A673 (cell line): ENCODE results near the gene ROGDI.

ENCODE experiments used
- CTCF ChIP-seq: fragments of 300-800, 200-600 bp; sonication (generic); conservative IDR thresholded peaks from 2 replicates; pipeline ENCODE4 v1.5.1; 2017; ENCODE audit warnings: low read depth, mild to moderate bottlenecking, antibody characterized with exemption, low read length, moderate library complexity, mixed read lengths
- EZH2 ChIP-seq: fragments of 200-600 bp; sonication (generic); IDR thresholded peaks from 2 replicates; pipeline ENCODE4 v1.6.1; 2017; ENCODE audit warnings: borderline replicate concordance, low read depth, mild to moderate bottlenecking, mixed read lengths, antibody characterized with exemption, low read length; ENCODE audit not compliant: poor library complexity, severe bottlenecking

GRCh38 chr16:4772351-4772750 is 30.1 kb downstream of the ROGDI start:
- TF ChIP-seq CTCF (no peak), EZH2 (no peak)
